DMS153 treated with DMSO at 0.1 percent for 48 hours (cell line): ENCODE measurements around the gene PPARGC1A.

Experiments
- DNase-seq: peaks from one replicate; lab custom pipeline; 2025; ENCODE audit not compliant: unreplicated experiment; lab: John Stamatoyannopoulos, UW

PPARGC1A gene

GRCh38 chr4:23889814-23890341 lies at the start of gene PPARGC1A:
Gene PPARGC1A, minus strand, starts transcription at chr4:23890047. Its CDS starts 90 bp downstream, at chr4:23889957.
- DNase-seq = no peak

- DNase-seq = no peak
These were observed 48.9 kb upstream of the PPARGC1A start for GRCh38 chr4:23938796-23939195.

- no peak for DNase-seq
These were observed 47.3 kb upstream of the PPARGC1A start for GRCh38 chr4:23937173-23937572.

GRCh38 chr4:23934915-23935314 lies 45.1 kb upstream of the PPARGC1A start:
- DNase-seq = no peak

GRCh38 chr4:23934223-23934622 lies 44.4 kb upstream of the PPARGC1A start:
- no peak for DNase-seq

GRCh38 chr4:23932901-23933308 lies 43.1 kb upstream of the PPARGC1A start:
- DNase-seq = no peak

- DNase-seq = no peak
These were observed 42.3 kb upstream of the PPARGC1A start for GRCh38 chr4:23932186-23932585.

GRCh38 chr4:23931489-23931830 lies 41.6 kb upstream of the PPARGC1A start:
- no peak for DNase-seq

- DNase-seq = no peak
These were observed 41.1 kb upstream of the PPARGC1A start for GRCh38 chr4:23930750-23931488.

GRCh38 chr4:23929248-23929647 lies 39.4 kb upstream of the PPARGC1A start:
- DNase-seq = no peak

- no peak for DNase-seq
These were observed 34.7 kb upstream of the PPARGC1A start for GRCh38 chr4:23924556-23924955.

- no peak for DNase-seq
These were observed 34.0 kb upstream of the PPARGC1A start for GRCh38 chr4:23923840-23924239.

GRCh38 chr4:23923141-23923540 lies 33.3 kb upstream of the PPARGC1A start:
- no peak for DNase-seq

GRCh38 chr4:23922541-23923111 lies 32.8 kb upstream of the PPARGC1A start:
- DNase-seq = no peak

- no peak for DNase-seq
These were observed 32.2 kb upstream of the PPARGC1A start for GRCh38 chr4:23922013-23922412.

- no peak for DNase-seq
These were observed 31.6 kb upstream of the PPARGC1A start for GRCh38 chr4:23921447-23921845.

- DNase-seq = no peak
These were observed 31.0 kb upstream of the PPARGC1A start for GRCh38 chr4:23920716-23921446.

GRCh38 chr4:23920296-23920695 lies 30.4 kb upstream of the PPARGC1A start:
- DNase-seq = no peak

- DNase-seq = no peak
These were observed 26.4 kb upstream of the PPARGC1A start for GRCh38 chr4:23916282-23916681.

GRCh38 chr4:23915459-23916132 lies 25.7 kb upstream of the PPARGC1A start:
- DNase-seq = no peak

- no peak for DNase-seq
These were observed 22.0 kb upstream of the PPARGC1A start for GRCh38 chr4:23911675-23912455.
